Neural progenitor cell (in vitro differentiated cells): ENCODE measurements around the gene CAPN8. TPM values are rescaled to one million over a fixed set of nuclear protein-coding genes. Genes with fewer than 3 reads are reported as not detected.

Experiments used
- DNase-seq: peaks from one replicate; pipeline ENCODE4 v3.0.0-alpha.2; 2016; ENCODE audit warnings: low spot score
- H2AFZ ChIP-seq: fragments of 200-600 bp; sonication (generic); replicated peaks from 2 replicates; pipeline ENCODE4 v1.6.1; 2016; ENCODE audit warnings: antibody characterized with exemption
- H3F3A ChIP-seq: fragments of 200-600 bp; sonication (generic); 2 replicates; pipeline ENCODE4 v1.6.1; 2016; ENCODE audit warnings: antibody characterized with exemption, low read depth
- H3K27ac ChIP-seq: fragments of 200-600 bp; sonication (generic); 2 replicates; pipeline ENCODE4 v1.5.1; 2016; ENCODE audit warnings: mild to moderate bottlenecking
- H3K27me3 ChIP-seq: fragments of 200-600 bp; sonication (generic); 2 replicates; pipeline ENCODE4 v1.6.1; 2016; ENCODE audit warnings: mild to moderate bottlenecking, moderate library complexity
- H3K36me3 ChIP-seq: fragments of 200-600 bp; sonication (generic); 2 replicates; pipeline ENCODE4 v1.5.1; 2016
- H3K4me1 ChIP-seq: fragments of 200-600 bp; sonication (generic); 2 replicates; pipeline ENCODE4 v1.6.1; 2016; ENCODE audit warnings: mixed run types
- H3K4me2 ChIP-seq: fragments of 200-600 bp; sonication (generic); 2 replicates; pipeline ENCODE4 v1.6.1; 2016
- H3K4me3 ChIP-seq: fragments of 200-600 bp; sonication (generic); 2 replicates; pipeline ENCODE4 v1.5.1; 2016
- H3K79me2 ChIP-seq: fragments of 200-600 bp; sonication (generic); 2 replicates; pipeline ENCODE4 v1.6.1; 2016; ENCODE audit warnings: low read depth
- H3K9ac ChIP-seq: fragments of 200-600 bp; sonication (generic); 2 replicates; pipeline ENCODE4 v1.6.1; 2016
- H3K9me3 ChIP-seq: fragments of 200-600 bp; sonication (generic); 2 replicates; pipeline ENCODE4 v1.5.1; 2016; ENCODE audit warnings: low read depth
- H4K20me1 ChIP-seq: fragments of 200-600 bp; sonication (generic); 2 replicates; pipeline ENCODE4 v1.6.1; 2016; ENCODE audit warnings: low read depth
- H3K27ac Mint-ChIP-seq: 3 replicates; pipeline ENCODE4 v1.8.0; 2021; ENCODE audit warnings: mixed read lengths
- H3K27me3 Mint-ChIP-seq: 2 replicates; pipeline ENCODE4 v1.8.0; 2022; ENCODE audit warnings: low read depth, mild to moderate bottlenecking, inconsistent platforms, moderate library complexity, mixed read lengths; ENCODE audit not compliant: insufficient read depth
- H3K36me3 Mint-ChIP-seq: 3 replicates; pipeline ENCODE4 v1.8.0; 2021; ENCODE audit warnings: mixed read lengths
- H3K4me1 Mint-ChIP-seq: 3 replicates; pipeline ENCODE4 v1.8.0; 2021; ENCODE audit warnings: mixed read lengths
- H3K4me3 Mint-ChIP-seq: 3 replicates; pipeline ENCODE4 v1.8.0; 2021; ENCODE audit warnings: mild to moderate bottlenecking, moderate library complexity, mixed read lengths
- H3K9me3 Mint-ChIP-seq: 3 replicates; pipeline ENCODE4 v1.8.0; 2020; ENCODE audit warnings: mixed read lengths
- CTCF ChIP-seq: fragments of 200-600 bp; sonication (generic); IDR thresholded peaks from 2 replicates; pipeline ENCODE4 v1.5.1; 2017; ENCODE audit warnings: antibody characterized with exemption, mild to moderate bottlenecking
- EZH2 ChIP-seq: fragments of 200-600 bp; sonication (generic); IDR thresholded peaks from 2 replicates; pipeline ENCODE4 v1.6.1; 2017; ENCODE audit warnings: antibody characterized with exemption, mild to moderate bottlenecking, moderate library complexity
- EZH2phosphoT487 ChIP-seq: fragments of 200-600 bp; sonication (generic); IDR thresholded peaks from 2 replicates; pipeline ENCODE4 v1.6.1; 2017; ENCODE audit warnings: antibody characterized with exemption
- total RNA-seq: library from RNA; depleted of rRNA; stranded (reverse); fragments of >200 nt; gene quantifications from 2 replicates; pipeline ENCODE4 v1.2.3, GENCODE V29; 2015; ENCODE audit warnings: low replicate concordance

CAPN8 gene
- total RNA-seq, 1 donor from 2014 or later: not detected

GRCh38 chr1:223611936-223612335, 53.6 kb downstream of the CAPN8 start:
- no peaks in the 10 kb centered on the region for H3K36me3 ChIP-seq
- no peaks in the 10 kb centered on the region for H3K9me3 ChIP-seq
- Mint-ChIP-seq H3K9me3 (peaks cover 11% of the 10 kb centered on the region), H3K27me3 (peaks cover 9% of the 10 kb centered on the region), H3K36me3 (no peaks in the 10 kb centered on the region), H3K27ac (no peak overlapping the region), H3K4me1 (peaks cover 6% of the 10 kb centered on the region), H3K4me3 (no peak overlapping the region)
- no peak for DNase-seq
- H3K9ac ChIP-seq: no peak overlapping the region
- H2AFZ ChIP-seq: no peak overlapping the region
- H3K4me1 ChIP-seq: no peaks in the 10 kb centered on the region
- H3K27me3 ChIP-seq: no peaks in the 10 kb centered on the region
- no peaks in the 10 kb centered on the region for H3K79me2 ChIP-seq
- H3F3A ChIP-seq: no peaks in the 10 kb centered on the region
- no peak overlapping the region for H3K4me2 ChIP-seq
- no peaks in the 10 kb centered on the region for H4K20me1 ChIP-seq
- TF ChIP-seq CTCF (no peak), EZH2phosphoT487 (no peak), EZH2 (no peak)
- no peak overlapping the region for H3K27ac ChIP-seq
- H3K4me3 ChIP-seq: no peak overlapping the region

GRCh38 chr1:223609977-223610376, 55.5 kb downstream of the CAPN8 start:
- Histone ChIP-seq H3K4me2 (no peak overlapping the region), H3K27ac (no peak overlapping the region), H3K4me1 (no peaks in the 10 kb centered on the region), H3K36me3 (no peaks in the 10 kb centered on the region), H3F3A (no peaks in the 10 kb centered on the region), H4K20me1 (no peaks in the 10 kb centered on the region), H3K9me3 (no peaks in the 10 kb centered on the region), H3K27me3 (no peaks in the 10 kb centered on the region), H3K79me2 (no peaks in the 10 kb centered on the region), H3K4me3 (no peak overlapping the region), H3K9ac (no peak overlapping the region), H2AFZ (no peak overlapping the region)
- no peak overlapping the region for H3K27ac Mint-ChIP-seq
- no peak for TF ChIP-seq CTCF
- TF ChIP-seq EZH2phosphoT487: no peak
- no peak for TF ChIP-seq EZH2
- DNase-seq: no peak
- H3K9me3 Mint-ChIP-seq: peaks cover 11% of the 10 kb centered on the region
- peaks cover 5% of the 10 kb centered on the region for H3K27me3 Mint-ChIP-seq
- H3K4me1 Mint-ChIP-seq: no peaks in the 10 kb centered on the region
- no peaks in the 10 kb centered on the region for H3K36me3 Mint-ChIP-seq
- no peak overlapping the region for H3K4me3 Mint-ChIP-seq

GRCh38 chr1:223609066-223609465, 56.4 kb downstream of the CAPN8 start:
- Histone ChIP-seq H3K4me3 (no peak overlapping the region), H3K9me3 (no peaks in the 10 kb centered on the region), H3K27ac (no peak overlapping the region), H3K9ac (no peak overlapping the region), H3K79me2 (no peaks in the 10 kb centered on the region), H3K4me1 (no peaks in the 10 kb centered on the region), H3K4me2 (no peak overlapping the region), H3K36me3 (no peaks in the 10 kb centered on the region), H2AFZ (no peak overlapping the region), H3K27me3 (no peaks in the 10 kb centered on the region), H4K20me1 (no peaks in the 10 kb centered on the region), H3F3A (no peaks in the 10 kb centered on the region)
- no peaks in the 10 kb centered on the region for H3K36me3 Mint-ChIP-seq
- no peak overlapping the region for H3K27ac Mint-ChIP-seq
- H3K4me1 Mint-ChIP-seq: no peaks in the 10 kb centered on the region
- peaks cover 5% of the 10 kb centered on the region for H3K27me3 Mint-ChIP-seq
- no peak for DNase-seq
- no peak overlapping the region for H3K4me3 Mint-ChIP-seq
- peaks cover 11% of the 10 kb centered on the region for H3K9me3 Mint-ChIP-seq
- TF ChIP-seq EZH2: no peak
- TF ChIP-seq CTCF: no peak
- no peak for TF ChIP-seq EZH2phosphoT487

- H3K9ac ChIP-seq: no peak overlapping the region
- no peaks in the 10 kb centered on the region for H3K27me3 ChIP-seq
- no peak overlapping the region for H2AFZ ChIP-seq
- Mint-ChIP-seq H3K36me3 (no peaks in the 10 kb centered on the region), H3K27me3 (peaks cover 2% of the 10 kb centered on the region), H3K4me1 (no peaks in the 10 kb centered on the region), H3K4me3 (no peak overlapping the region), H3K9me3 (no peaks in the 10 kb centered on the region), H3K27ac (no peak overlapping the region)
- no peaks in the 10 kb centered on the region for H3K36me3 ChIP-seq
- no peaks in the 10 kb centered on the region for H3F3A ChIP-seq
- H3K4me3 ChIP-seq: no peak overlapping the region
- H3K79me2 ChIP-seq: no peaks in the 10 kb centered on the region
- H3K27ac ChIP-seq: no peak overlapping the region
- no peak overlapping the region for H3K4me2 ChIP-seq
- no peaks in the 10 kb centered on the region for H4K20me1 ChIP-seq
- no peaks in the 10 kb centered on the region for H3K4me1 ChIP-seq
- no peak for DNase-seq
- H3K9me3 ChIP-seq: no peaks in the 10 kb centered on the region
- TF ChIP-seq EZH2 (no peak), CTCF (no peak), EZH2phosphoT487 (no peak)
These were observed 107.0 kb downstream of the CAPN8 start for GRCh38 chr1:223558512-223558911.
